Cortex of kidney (tissue), 1 donor: ENCODE measurements around the gene RBBP5.

Source experiments
- DNase-seq: peaks from one replicate; lab custom pipeline; 2025; lab: John Stamatoyannopoulos, UW

Gene RBBP5

GRCh38 chr1:205056956-205057568 is 64.7 kb downstream of the RBBP5 start:
- no peak for DNase-seq

GRCh38 chr1:205056188-205056611 is 65.6 kb downstream of the RBBP5 start:
- DNase-seq: no peak

- no peak for DNase-seq
Observed at GRCh38 chr1:205054013-205054412, 67.8 kb downstream of the RBBP5 start.

- DNase-seq: no peak
Observed at GRCh38 chr1:205053296-205053695, 68.5 kb downstream of the RBBP5 start.

- DNase-seq: no peak
Observed at GRCh38 chr1:205052690-205053089, 69.1 kb downstream of the RBBP5 start.

- no peak for DNase-seq
Observed at GRCh38 chr1:205049479-205049878, 72.3 kb downstream of the RBBP5 start.

GRCh38 chr1:205048382-205048781 is 73.4 kb downstream of the RBBP5 start:
- DNase-seq: no peak

GRCh38 chr1:205047764-205048231 is 74.0 kb downstream of the RBBP5 start:
- no peak for DNase-seq

- no peak for DNase-seq
Observed at GRCh38 chr1:205046870-205047269, 74.9 kb downstream of the RBBP5 start.

- no peak for DNase-seq
Observed at GRCh38 chr1:205045146-205045545, 76.6 kb downstream of the RBBP5 start.

GRCh38 chr1:205044741-205045140 is 77.0 kb downstream of the RBBP5 start:
- no peak for DNase-seq

GRCh38 chr1:205043866-205044265 is 77.9 kb downstream of the RBBP5 start:
- no peak for DNase-seq

- no peak for DNase-seq
Observed at GRCh38 chr1:205042911-205043806, 78.6 kb downstream of the RBBP5 start, which contains the start of gene CNTN2. CNTN2 (plus strand) TSS chr1:205043212; CDS start chr1:205053186, 9,974 bp downstream.

- DNase-seq: no peak
Observed at GRCh38 chr1:205041998-205042910, 79.5 kb downstream of the RBBP5 start.

- DNase-seq: no peak
Observed at GRCh38 chr1:205041001-205041715, 80.6 kb downstream of the RBBP5 start.

GRCh38 chr1:205038132-205038786 is 83.5 kb downstream of the RBBP5 start:
- DNase-seq: no peak

- no peak for DNase-seq
Observed at GRCh38 chr1:205037539-205037938, 84.2 kb downstream of the RBBP5 start.
